Colonic mucosa (tissue), 4 donors: ENCODE data around the gene RIPOR3. TPM values are rescaled to one million over a fixed set of nuclear protein-coding genes. Genes with fewer than 3 reads are reported as not detected.

Source experiments
- DNase-seq: peaks from one replicate; pipeline ENCODE4 v3.0.0-alpha.2; 2020
- H3K27ac ChIP-seq: fragments of 200-600 bp; one replicate; pipeline ENCODE4 v1.8.0; 2021
- H3K27me3 ChIP-seq: fragments of 200-600 bp; one replicate; pipeline ENCODE4 v1.8.0; 2021
- H3K36me3 ChIP-seq: fragments of 200-600 bp; one replicate; pipeline ENCODE4 v1.8.0; 2021
- H3K4me1 ChIP-seq: fragments of 200-600 bp; one replicate; pipeline ENCODE4 v1.8.0; 2021; ENCODE audit warnings: mild to moderate bottlenecking
- H3K4me3 ChIP-seq: fragments of 200-600 bp; one replicate; pipeline ENCODE4 v1.8.0; 2021
- H3K9ac ChIP-seq, 2 donors: one replicate each; pipeline ENCODE4 v1.7.0; 2013; ENCODE audit warnings: control low read depth in 2 of 2, low read depth in 2 of 2, low read length in 2 of 2
- H3K9me3 ChIP-seq: fragments of 200-600 bp; one replicate; pipeline ENCODE4 v1.8.0; 2021
- CTCF ChIP-seq: fragments of 200-600 bp; IDR thresholded peaks from one replicate; pipeline ENCODE4 v1.8.0; 2022; ENCODE audit warnings: antibody characterized with exemption, mild to moderate bottlenecking
- intact Hi-C: fragments of 100-400 bp; cut with DNase I; formaldehyde crosslinking; loops from one replicate; pipeline ENCODE4 v1.14.1; 2022
- total RNA-seq, 2 donors: library from RNA; stranded (reverse); fragmentation: NEBNext Ultra II Directional in 1 of 2; extraction: Animal tissue kit (Norgen Biotek cat#: 25700) in 1 of 2; gene quantifications; one replicate each; pipeline ENCODE4 v1.2.1, GENCODE V29; 2021
- donor health status: healthy.
- donor health status: DM: no; HTN: no; CAD: no.
- donor health status: DM: no; HTN: no; CAD: no.

The RIPOR3 gene
- total RNA-seq = 1 to 10 TPM; 1.9 to 2.9 TPM

GRCh38 chr20:50690650-50691572, at the start of gene RIPOR3:
Gene RIPOR3 (minus strand): TSS chr20:50691542. CDS start chr20:50691128, 414 bp downstream.
- Histone ChIP-seq H3K27me3 (peaks cover 8% of the 10 kb centered on the region), H3K9ac (peak within 1 kb of the TSS; percentile 35 to 51), H3K36me3 (no peaks in the 10 kb centered on the region), H3K4me3 (peak within 1 kb of the TSS; percentile 23), H3K27ac (peak within 1 kb of the TSS; percentile 50), H3K4me1 (no peaks in the 10 kb centered on the region), H3K9me3 (no peaks in the 10 kb centered on the region)
- no peak for TF ChIP-seq CTCF
- no peak for DNase-seq
- intact Hi-C loops = no loop called here

- no peak overlapping the region for H3K9ac ChIP-seq
- H3K4me3 ChIP-seq = no peak overlapping the region
- TF ChIP-seq CTCF = no peak
- no peak overlapping the region for H3K27ac ChIP-seq
- H3K9me3 ChIP-seq = no peaks in the 10 kb centered on the region
- no peaks in the 10 kb centered on the region for H3K36me3 ChIP-seq
- intact Hi-C loops = loop anchor here (10.0 kb wide), 1 partner anchor 553 kb away; no protein-coding TSS in a partner anchor
- DNase-seq = no peak
- no peaks in the 10 kb centered on the region for H3K4me1 ChIP-seq
- no peaks in the 10 kb centered on the region for H3K27me3 ChIP-seq
Observed at GRCh38 chr20:50737352-50737751, 46.0 kb upstream of the RIPOR3 start.

- H3K27me3 ChIP-seq = no peaks in the 10 kb centered on the region
- intact Hi-C loops = loop anchor here (10.0 kb wide), 1 partner anchor 551 kb away; no protein-coding TSS in a partner anchor
- DNase-seq = no peak
- no peaks in the 10 kb centered on the region for H3K36me3 ChIP-seq
- H3K4me1 ChIP-seq = no peaks in the 10 kb centered on the region
- no peak overlapping the region for H3K9ac ChIP-seq
- no peak for TF ChIP-seq CTCF
- H3K4me3 ChIP-seq = no peak overlapping the region
- H3K9me3 ChIP-seq = no peaks in the 10 kb centered on the region
- H3K27ac ChIP-seq = peak overlapping the region; percentile 46
Observed at GRCh38 chr20:50735813-50736212, 44.5 kb upstream of the RIPOR3 start.

GRCh38 chr20:50734730-50735679, 43.7 kb upstream of the RIPOR3 start:
- intact Hi-C loops = loop anchor here (10.0 kb wide), 1 partner anchor 550 kb away; no protein-coding TSS in a partner anchor
- Histone ChIP-seq H3K9ac (no peak overlapping the region), H3K4me1 (no peaks in the 10 kb centered on the region), H3K9me3 (no peaks in the 10 kb centered on the region), H3K27ac (peak overlapping the region; percentile 46), H3K36me3 (no peaks in the 10 kb centered on the region), H3K27me3 (no peaks in the 10 kb centered on the region), H3K4me3 (no peak overlapping the region)
- no peak for DNase-seq
- no peak for TF ChIP-seq CTCF
